HepG2 (cell line): ENCODE measurements around the gene GLYATL3. TPM values are rescaled to one million over a fixed set of nuclear protein-coding genes. Genes with fewer than 3 reads are reported as not detected.

Experiments used
- CC2D1A ChIP-seq: sonication (generic); formaldehyde crosslinking; IDR thresholded peaks from 2 replicates; pipeline ENCODE4 v1.8.1; 2023; ENCODE audit warnings: mild to moderate bottlenecking, missing genetic modification reagents
- E2F1 ChIP-seq: sonication (generic); formaldehyde crosslinking; IDR thresholded peaks from 2 replicates; pipeline ENCODE4 v1.5.0; 2020; ENCODE audit warnings: missing genetic modification reagents
- ELF4 ChIP-seq: sonication (generic); formaldehyde crosslinking; IDR thresholded peaks from 2 replicates; pipeline ENCODE4 v1.5.0; 2020; ENCODE audit warnings: missing genetic modification reagents, mild to moderate bottlenecking, moderate library complexity, borderline replicate concordance
- ESRRA ChIP-seq: sonication (generic); formaldehyde crosslinking; IDR thresholded peaks from 2 replicates; pipeline ENCODE4 v1.5.1; 2020; ENCODE audit warnings: mild to moderate bottlenecking, low read depth, missing genetic modification reagents
- GZF1 ChIP-seq: sonication (generic); formaldehyde crosslinking; IDR thresholded peaks from 2 replicates; pipeline ENCODE4 v1.5.1; 2020; ENCODE audit warnings: mild to moderate bottlenecking, missing genetic modification reagents
- ISX ChIP-seq: sonication (generic); formaldehyde crosslinking; conservative IDR thresholded peaks from 2 replicates; pipeline ENCODE4 v1.5.0; 2020; ENCODE audit warnings: missing genetic modification reagents
- JDP2 ChIP-seq: sonication (generic); formaldehyde crosslinking; IDR thresholded peaks from 2 replicates; pipeline ENCODE4 v1.8.1; 2022; ENCODE audit warnings: missing genetic modification reagents, borderline replicate concordance
- MED1 ChIP-seq: sonication (generic); formaldehyde crosslinking; IDR thresholded peaks from 2 replicates; pipeline ENCODE4 v1.4.0; 2020; ENCODE audit warnings: missing genetic modification reagents
- MED13 ChIP-seq: sonication (generic); formaldehyde crosslinking; IDR thresholded peaks from 2 replicates; pipeline ENCODE4 v1.5.0; 2020; ENCODE audit warnings: missing genetic modification reagents
- MEIS2 ChIP-seq: sonication (generic); formaldehyde crosslinking; IDR thresholded peaks from 2 replicates; pipeline ENCODE4 v1.9.0; 2021; ENCODE audit warnings: mild to moderate bottlenecking, missing genetic modification reagents
- MXD4 ChIP-seq: IDR thresholded peaks from 2 replicates; pipeline ENCODE4 v1.6.1; 2016; ENCODE audit warnings: mild to moderate bottlenecking, missing biosample characterization, missing genetic modification reagents
- PBX3 ChIP-seq: sonication (generic); formaldehyde crosslinking; IDR thresholded peaks from 2 replicates; pipeline ENCODE4 v1.8.1; 2023; ENCODE audit warnings: missing genetic modification reagents, inconsistent platforms, borderline replicate concordance
- RBAK ChIP-seq: sonication (generic); formaldehyde crosslinking; IDR thresholded peaks from 2 replicates; pipeline ENCODE4 v1.5.1; 2020; ENCODE audit warnings: mild to moderate bottlenecking, missing genetic modification reagents
- RELA ChIP-seq: sonication (generic); formaldehyde crosslinking; IDR thresholded peaks from 2 replicates; pipeline ENCODE4 v1.4.0; 2020; ENCODE audit warnings: missing genetic modification reagents
- ZBTB34 ChIP-seq: sonication (generic); formaldehyde crosslinking; IDR thresholded peaks from 2 replicates; pipeline ENCODE4 v1.8.0; 2022; ENCODE audit warnings: mild to moderate bottlenecking, missing genetic modification reagents
- ZFP36L1 ChIP-seq: sonication (generic); formaldehyde crosslinking; IDR thresholded peaks from 2 replicates; pipeline ENCODE4 v1.8.0; 2022; ENCODE audit warnings: mild to moderate bottlenecking, missing genetic modification reagents, moderate library complexity
- ZMYM3 ChIP-seq: sonication (generic); formaldehyde crosslinking; IDR thresholded peaks from 2 replicates; pipeline ENCODE4 v1.5.1; 2020; ENCODE audit warnings: mild to moderate bottlenecking, missing genetic modification reagents
- ZNF124 ChIP-seq: sonication (generic); formaldehyde crosslinking; IDR thresholded peaks from 2 replicates; pipeline ENCODE4 v1.4.0; 2020; ENCODE audit warnings: missing genetic modification reagents
- ZNF205 ChIP-seq: IDR thresholded peaks from 2 replicates; pipeline ENCODE4 v1.6.1; 2018; ENCODE audit warnings: missing biosample characterization, missing genetic modification reagents
- ZNF207 ChIP-seq: fragments of 450-650 bp; IDR thresholded peaks from 2 replicates; pipeline ENCODE4 v1.6.1; 2016; ENCODE audit warnings: antibody characterized with exemption, borderline replicate concordance
- ZNF329 ChIP-seq: sonication (generic); formaldehyde crosslinking; IDR thresholded peaks from 2 replicates; pipeline ENCODE4 v1.9.0; 2021; ENCODE audit warnings: low read depth, mild to moderate bottlenecking, missing genetic modification reagents
- ZNF33A ChIP-seq: sonication (generic); formaldehyde crosslinking; IDR thresholded peaks from 2 replicates; pipeline ENCODE4 v1.5.1; 2020; ENCODE audit warnings: missing genetic modification reagents, mild to moderate bottlenecking, moderate library complexity, borderline replicate concordance
- ZNF562 ChIP-seq: sonication (generic); formaldehyde crosslinking; IDR thresholded peaks from 2 replicates; pipeline ENCODE4 v1.8.0; 2022; ENCODE audit warnings: missing genetic modification reagents, borderline replicate concordance
- ZNF704 ChIP-seq: sonication (generic); formaldehyde crosslinking; IDR thresholded peaks from 2 replicates; pipeline ENCODE4 v1.8.1; 2023; ENCODE audit warnings: mild to moderate bottlenecking, inconsistent platforms, moderate library complexity, missing genetic modification reagents, borderline replicate concordance
- ZNF878 ChIP-seq: sonication (generic); formaldehyde crosslinking; IDR thresholded peaks from 2 replicates; pipeline ENCODE4 v1.8.1; 2023; ENCODE audit warnings: mild to moderate bottlenecking, missing genetic modification reagents, moderate library complexity
- ZNF891 ChIP-seq: sonication (generic); formaldehyde crosslinking; IDR thresholded peaks from 2 replicates; pipeline ENCODE4 v1.5.0; 2020; ENCODE audit warnings: mild to moderate bottlenecking, missing genetic modification reagents
- polyA plus RNA-seq, 8 experiments: library from polyadenylated mRNA; depleted of rRNA in 3 of 8; stranded (reverse) in 7 of 8; unstranded in 1 of 8; fragments of >200 nt; fragmentation: Illumina TruSeq in 4 of 8; extraction: Trizol in 4 of 8; gene quantifications; 2 replicates each; pipeline versions ENCODE4 v1.2.1 to v1.2.3, GENCODE V29; 2011 to 2016; ENCODE audit warnings: low read depth in 4 of 8, missing spikeins in 1 of 8, mixed read lengths in 1 of 8; ENCODE audit not compliant: insufficient read depth in 1 of 8
- total RNA-seq, 5 experiments: library from RNA; depleted of rRNA; stranded (reverse); fragments of >200 nt; fragmentation: Illumina TruSeq; extraction: Trizol; gene quantifications; 2 replicates each; pipeline ENCODE4 v1.2.3, GENCODE V29; 2016; ENCODE audit warnings: low read depth in 1 of 5

GLYATL3 gene
- total and polyA plus RNA-seq, 2 of the 13 experiments (the other 11 are each of a cell fraction or from before 2014, with no cell fraction given): 0.05 TPM; not detected in 1

GRCh38 chr6:49522710-49523593 lies 23.2 kb downstream of the GLYATL3 start (continued):
- TF ChIP-seq CC2D1A (CRISPR knock-in tag) (no peak), MXD4 (CRISPR knock-in tag) (peak; percentile 52; the same call in 1 of the 2 replicates), ZNF124 (CRISPR knock-in tag) (peak; percentile 86), ZNF33A (CRISPR knock-in tag) (0 out of 2 replicates have a peak, but pooled peaks have one; percentile 67), ZFP36L1 (peak; percentile 87), E2F1 (CRISPR knock-in tag) (no peak), ZNF562 (CRISPR knock-in tag) (no peak), ZNF878 (peak; percentile 78; the same call in 1 of the 2 replicates), ZNF329 (CRISPR knock-in tag) (no peak), PBX3 (CRISPR knock-in tag) (no peak), MED1 (CRISPR knock-in tag) (peak; percentile 93), ZMYM3 (CRISPR knock-in tag) (peak; percentile 98), ZNF704 (no peak), JDP2 (CRISPR knock-in tag) (no peak), RBAK (CRISPR knock-in tag) (peak; percentile 22; the same call in 1 of the 2 replicates), ZNF205 (CRISPR knock-in tag) (peak; percentile 43; the same call in 1 of the 2 replicates), MEIS2 (CRISPR knock-in tag) (peak; percentile 99), ESRRA (no peak), ZNF891 (no peak), ELF4 (no peak), RELA (CRISPR knock-in tag) (no peak), GZF1 (CRISPR knock-in tag) (no peak), ZNF207 (no peak), ISX (CRISPR knock-in tag) (no peak), MED13 (CRISPR knock-in tag) (0 out of 2 replicates have a peak, but pooled peaks have one; percentile 56), ZBTB34 (CRISPR knock-in tag) (no peak; the same call in 1 of the 2 replicates)
